ENCODE data around the gene WASHC4. TPM values are rescaled to one million over a fixed set of nuclear protein-coding genes. Genes with fewer than 3 reads are reported as not detected.

The WASHC4 gene
- total and polyA plus RNA-seq, 10 of the 15 experiments (the other 5 are each of a cell fraction or from before 2014, with no cell fraction given): 16.0 to 50.6 (median 34.0) TPM

GRCh38 chr12:105100998-105101397, 6.5 kb upstream of the WASHC4 start:
- ChIA-PET POLR2A (no interaction called here), RAD21 (ENCODE audit: unreplicated experiment) (no interaction called here), SMC1A (ENCODE audit: uncharacterized antibody, unreplicated experiment) (interaction anchor here (0.9 to 1.2 kb wide), 2 partner anchors 9 to 21 kb away, joined by 3 to 4 read pairs; no protein-coding TSS in a partner anchor), CTCF (no interaction called here)
- TF ChIP-seq ZBTB11 (CRISPR knock-in tag; IDR thresholded peaks at IDR 0.05) (no peak), RBBP5 (conservative IDR thresholded peaks at IDR 0.05) (no peak), KAT2A (conservative IDR thresholded peaks at IDR 0.05; ENCODE audit: control insufficient read depth, low read depth, low read length) (no peak), SMAD5 (IDR thresholded peaks at IDR 0.05; ENCODE audit: low read depth) (no peak), RELB (IDR thresholded peaks at IDR 0.05; ENCODE audit: low read depth) (no peak), BRCA1 (IDR thresholded peaks at IDR 0.05; ENCODE audit: low read depth, low read length) (no peak), MEF2B (IDR thresholded peaks at IDR 0.05; ENCODE audit: partially characterized antibody, poor library complexity, severe bottlenecking) (no peak), RUNX3 (IDR thresholded peaks at IDR 0.05; ENCODE audit: low read length) (no peak), HCFC1 (IDR thresholded peaks at IDR 0.05; ENCODE audit: low read length) (no peak), WRNIP1 (IDR thresholded peaks at IDR 0.05; ENCODE audit: borderline replicate concordance, low read depth, low read length) (no peak), TCF7 (IDR thresholded peaks at IDR 0.05; ENCODE audit: borderline replicate concordance) (no peak)
- no peak overlapping the region for H3K27ac ChIP-seq (ENCODE audit: control insufficient read depth, insufficient read depth)
- no peak overlapping the region for H2AFZ ChIP-seq (ENCODE audit: control insufficient read depth, low read depth, low read length)
- H3K79me2 ChIP-seq (ENCODE audit: control insufficient read depth, insufficient read depth, low read length): no peaks in the 10 kb centered on the region
- H4K20me1 ChIP-seq (ENCODE audit: control insufficient read depth, insufficient read depth): no peaks in the 10 kb centered on the region
- intact Hi-C loops (cut with micrococcal nuclease; ENCODE audit: unreplicated experiment) (loop anchor here (10.0 kb wide), 1 partner anchor 636 kb away; no protein-coding TSS in a partner anchor), in situ Hi-C loops (cut with MboI) (no loop called here)
- BruUV-seq (replicated peaks): no TSS peak
- H3K4me1 ChIP-seq (ENCODE audit: control insufficient read depth, insufficient read depth, low read length): no peaks in the 10 kb centered on the region
- FAIRE-seq: no peak
- no peaks in the 10 kb centered on the region; the same call in 2 of the 3 replicates for H3K9me3 ChIP-seq (replicated peaks; ENCODE audit: control insufficient read depth, insufficient read depth, low read length)
- no peak for ATAC-seq
- no peak for DNase-seq (ENCODE audit: low read depth, low spot score)
- no peak overlapping the region for H3K4me3 ChIP-seq
- no peaks in the 10 kb centered on the region for H3K36me3 ChIP-seq (ENCODE audit: control insufficient read depth in 2 of 2, insufficient read depth in 2 of 2, low read length in 1 of 2)
- H3K9ac ChIP-seq (ENCODE audit: control insufficient read depth, insufficient read depth, low read length): no peak overlapping the region
- no peaks in the 10 kb centered on the region for H3K27me3 ChIP-seq (replicated peaks in 1 of 2; ENCODE audit: control insufficient read depth in 2 of 2, insufficient read depth in 2 of 2, low read length in 1 of 2)
- H3K4me2 ChIP-seq (ENCODE audit: control insufficient read depth, insufficient read depth): no peak overlapping the region
